NCI-H460 (cell line): ENCODE data around the gene TTLL9. TPM values are rescaled to one million over a fixed set of nuclear protein-coding genes. Genes with fewer than 3 reads are reported as not detected.

Experiments used
- DNase-seq: peaks from one replicate; pipeline ENCODE4 v3.0.0-alpha.2; 2016; ENCODE audit warnings: low read depth; ENCODE audit errors: extremely low read depth
- total RNA-seq: library from RNA; depleted of rRNA; stranded (reverse); fragments of >200 nt; shearing (Covaris generic); gene quantifications from 2 replicates; pipeline ENCODE4 v1.2.3, GENCODE V29; 2014

The TTLL9 gene
- total RNA-seq, 1 experiment from 2014 or later = not detected

- no peak for DNase-seq
These were observed 7.2 kb downstream of the TTLL9 start for GRCh38 chr20:31877684-31878083.

- DNase-seq = peak; percentile 93
These were observed 8.9 kb downstream of the TTLL9 start for GRCh38 chr20:31879143-31879987.

GRCh38 chr20:31881945-31882344 lies 11.5 kb downstream of the TTLL9 start:
- no peak for DNase-seq

GRCh38 chr20:31883829-31884228 lies 13.4 kb downstream of the TTLL9 start:
- DNase-seq = no peak

- DNase-seq = no peak
These were observed 20.2 kb downstream of the TTLL9 start for GRCh38 chr20:31890646-31891045.

GRCh38 chr20:31894980-31895675 lies 24.7 kb downstream of the TTLL9 start:
- peak; percentile 32 for DNase-seq

GRCh38 chr20:31896049-31896448 lies 25.6 kb downstream of the TTLL9 start:
- DNase-seq = no peak

- no peak for DNase-seq
These were observed 27.1 kb downstream of the TTLL9 start for GRCh38 chr20:31897541-31897940.

GRCh38 chr20:31901615-31902014 lies 31.2 kb downstream of the TTLL9 start:
- DNase-seq = no peak

GRCh38 chr20:31903627-31904386 lies 33.4 kb downstream of the TTLL9 start:
- no peak for DNase-seq

- DNase-seq = no peak
These were observed 35.6 kb downstream of the TTLL9 start for GRCh38 chr20:31906001-31906400.

- no peak for DNase-seq
These were observed 36.6 kb downstream of the TTLL9 start for GRCh38 chr20:31907046-31907445.

GRCh38 chr20:31908016-31908415 lies 37.6 kb downstream of the TTLL9 start:
- no peak for DNase-seq

- no peak for DNase-seq
These were observed 38.0 kb downstream of the TTLL9 start for GRCh38 chr20:31908424-31908823.

- DNase-seq = no peak
These were observed 39.0 kb downstream of the TTLL9 start for GRCh38 chr20:31909253-31910070.

- DNase-seq = no peak
These were observed 39.8 kb downstream of the TTLL9 start for GRCh38 chr20:31910071-31910803.

GRCh38 chr20:31913431-31914157 lies 43.2 kb downstream of the TTLL9 start:
- DNase-seq = no peak

- DNase-seq = no peak
These were observed 43.7 kb downstream of the TTLL9 start for GRCh38 chr20:31914170-31914569.
